Thoracic aorta (tissue), 2 donors: ENCODE measurements around the gene EHD4. TPM values are rescaled to one million over a fixed set of nuclear protein-coding genes. Genes with fewer than 3 reads are reported as not detected.

Experiments
- ATAC-seq: fragments of 150-250 bp; one replicate; pipeline ENCODE4 v1.8.0; 2017; ENCODE audit warnings: low read depth; ENCODE audit not compliant: insufficient number of reproducible peaks, low FRiP score
- DNase-seq: peaks from one replicate; pipeline ENCODE4 v3.0.0-alpha.2; 2020; ENCODE audit warnings: low spot score
- H3K27ac ChIP-seq, 2 donors: fragments of 200-600 bp; sonication (generic); 1 replicate in 1 of 2; 2 replicates in 1 of 2; pipeline ENCODE4 v1.5.1; 2016; ENCODE audit warnings: mild to moderate bottlenecking in 2 of 2, moderate library complexity in 2 of 2
- H3K27me3 ChIP-seq: fragments of 200-600 bp; sonication (generic); replicated peaks from 2 replicates; pipeline ENCODE4 v1.6.0; 2016; ENCODE audit warnings: mild to moderate bottlenecking; ENCODE audit not compliant: insufficient read depth
- H3K36me3 ChIP-seq: fragments of 200-600 bp; sonication (generic); one replicate; pipeline ENCODE4 v1.5.1; 2016
- H3K4me1 ChIP-seq, 2 donors: fragments of 200-600 bp; sonication (generic); 1 replicate in 1 of 2; 2 replicates in 1 of 2; pipeline versions ENCODE4 v1.5.1 to v1.6.0; 2016; ENCODE audit warnings: low read depth in 2 of 2, mild to moderate bottlenecking in 1 of 2; ENCODE audit not compliant: control insufficient read depth in 1 of 2
- H3K4me3 ChIP-seq: fragments of 200-600 bp; sonication (generic); 2 replicates; pipeline ENCODE4 v1.5.1; 2016; ENCODE audit warnings: mild to moderate bottlenecking
- H3K9me3 ChIP-seq: fragments of 200-600 bp; sonication (generic); 2 replicates; pipeline ENCODE4 v1.5.1; 2016
- total RNA-seq, 2 donors: library from RNA; depleted of rRNA; stranded (reverse); fragments of >200 nt; gene quantifications; one replicate each; pipeline versions ENCODE4 v1.1.0 to v1.2.3, GENCODE V29; 2016
- TF ChIP-seq, protein P1 (sequence below): fragments of 200-600 bp; sonication (generic); IDR thresholded peaks from one replicate; pipeline ENCODE4 v1.5.1; 2019; ENCODE audit warnings: antibody characterized with exemption

The EHD4 gene
- total RNA-seq, 2 donors from 2014 or later: 43.6 to 48.1 TPM

- H3K4me1 ChIP-seq: peaks cover 32 to 71% of the 10 kb centered on the region in 2 donors
- no peaks in the 10 kb centered on the region for H3K27me3 ChIP-seq
- H3K4me3 ChIP-seq: peak overlapping the region; percentile 95
- no peak for ATAC-seq
- H3K27ac ChIP-seq: peak overlapping the region; percentile 96 to 97
- no peak for DNase-seq
- no peaks in the 10 kb centered on the region for H3K9me3 ChIP-seq
- no peaks in the 10 kb centered on the region for H3K36me3 ChIP-seq
- TF ChIP-seq, protein P1, sequence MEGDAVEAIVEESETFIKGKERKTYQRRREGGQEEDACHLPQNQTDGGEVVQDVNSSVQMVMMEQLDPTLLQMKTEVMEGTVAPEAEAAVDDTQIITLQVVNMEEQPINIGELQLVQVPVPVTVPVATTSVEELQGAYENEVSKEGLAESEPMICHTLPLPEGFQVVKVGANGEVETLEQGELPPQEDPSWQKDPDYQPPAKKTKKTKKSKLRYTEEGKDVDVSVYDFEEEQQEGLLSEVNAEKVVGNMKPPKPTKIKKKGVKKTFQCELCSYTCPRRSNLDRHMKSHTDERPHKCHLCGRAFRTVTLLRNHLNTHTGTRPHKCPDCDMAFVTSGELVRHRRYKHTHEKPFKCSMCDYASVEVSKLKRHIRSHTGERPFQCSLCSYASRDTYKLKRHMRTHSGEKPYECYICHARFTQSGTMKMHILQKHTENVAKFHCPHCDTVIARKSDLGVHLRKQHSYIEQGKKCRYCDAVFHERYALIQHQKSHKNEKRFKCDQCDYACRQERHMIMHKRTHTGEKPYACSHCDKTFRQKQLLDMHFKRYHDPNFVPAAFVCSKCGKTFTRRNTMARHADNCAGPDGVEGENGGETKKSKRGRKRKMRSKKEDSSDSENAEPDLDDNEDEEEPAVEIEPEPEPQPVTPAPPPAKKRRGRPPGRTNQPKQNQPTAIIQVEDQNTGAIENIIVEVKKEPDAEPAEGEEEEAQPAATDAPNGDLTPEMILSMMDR: no peak
Measured at GRCh38 chr15:41968701-41969100, 3.7 kb downstream of the EHD4 start.

DNA sequence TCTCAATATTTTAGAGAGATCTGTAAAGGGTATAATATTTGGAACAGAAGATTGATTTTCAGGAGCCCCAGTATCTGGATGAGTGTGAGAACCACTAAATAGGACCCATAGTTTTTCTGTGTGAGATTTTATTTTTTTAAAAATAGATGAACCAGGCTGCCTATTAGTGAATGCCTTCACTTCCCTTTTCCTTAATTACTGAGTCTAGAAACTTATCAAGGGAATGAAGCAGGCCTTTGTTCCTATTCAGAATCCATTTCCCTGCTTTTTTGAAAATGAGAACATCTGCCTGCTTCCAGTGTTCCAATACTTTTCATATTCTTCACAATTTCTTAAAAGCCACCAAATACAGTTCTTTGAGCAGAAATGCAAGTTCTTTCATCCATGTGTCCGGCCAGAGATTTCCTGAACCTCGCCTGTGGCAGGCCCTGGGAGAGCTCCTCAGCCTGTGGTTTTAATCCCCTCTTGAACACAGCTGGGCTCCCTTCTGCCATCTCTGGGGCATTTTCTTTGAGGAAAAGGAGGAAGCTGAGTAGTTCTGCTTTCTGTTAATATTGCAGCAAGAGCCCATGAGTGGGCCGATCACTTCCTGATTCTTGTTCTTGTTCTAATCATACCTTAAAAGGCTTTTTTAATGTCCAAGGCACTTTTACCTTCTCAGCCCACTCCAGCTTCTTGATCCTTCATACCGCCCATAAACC lies 4.7 kb downstream of the EHD4 start:
- TF ChIP-seq, protein P1: no peak
- peak overlapping the region; percentile 96 to 97 for H3K27ac ChIP-seq
- H3K4me1 ChIP-seq: peaks cover 32 to 70% of the 10 kb centered on the region in 2 donors
- ATAC-seq (no peak), DNase-seq (no peak)
- peak overlapping the region; percentile 95 for H3K4me3 ChIP-seq
- no peaks in the 10 kb centered on the region for H3K36me3 ChIP-seq
- H3K27me3 ChIP-seq: no peaks in the 10 kb centered on the region
- no peaks in the 10 kb centered on the region for H3K9me3 ChIP-seq

GRCh38 chr15:41966920-41967465 lies 5.4 kb downstream of the EHD4 start:
- peaks cover 32 to 72% of the 10 kb centered on the region in 2 donors for H3K4me1 ChIP-seq
- no peaks in the 10 kb centered on the region for H3K9me3 ChIP-seq

DNA sequence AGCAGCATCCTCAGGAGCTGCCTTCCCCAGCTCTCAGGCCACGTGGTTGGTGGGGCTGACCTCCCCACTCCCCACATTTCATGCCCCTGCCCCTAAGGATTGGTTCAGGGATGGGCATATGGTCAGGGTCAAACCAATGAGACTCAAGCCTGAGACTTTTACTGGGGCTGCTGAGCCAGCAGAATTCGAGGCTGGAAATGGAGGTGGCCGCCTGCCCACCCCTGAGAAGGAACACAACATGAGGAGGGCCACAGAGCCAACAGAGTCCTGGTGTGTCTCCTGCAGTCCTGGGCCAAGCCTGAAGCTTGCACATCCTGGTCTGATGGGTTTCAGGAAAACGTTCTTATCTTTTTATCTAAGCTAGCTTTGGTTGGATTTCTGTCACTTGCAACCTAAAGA lies 5.9 kb downstream of the EHD4 start:
- Histone ChIP-seq H3K36me3 (no peaks in the 10 kb centered on the region), H3K27me3 (no peaks in the 10 kb centered on the region), H3K4me1 (peaks cover 37 to 77% of the 10 kb centered on the region in 2 donors), H3K4me3 (no peak overlapping the region), H3K9me3 (no peaks in the 10 kb centered on the region), H3K27ac (peak overlapping the region; percentile 96 to 97)
- TF ChIP-seq, protein P1: no peak
- no peak for DNase-seq
- no peak for ATAC-seq

More at GRCh38 chr15:41966920-41967465, 5.4 kb downstream of the EHD4 start:
- no peaks in the 10 kb centered on the region for H3K27me3 ChIP-seq
- DNase-seq: no peak
- H3K36me3 ChIP-seq: no peaks in the 10 kb centered on the region
- TF ChIP-seq, protein P1: no peak
- peak overlapping the region; percentile 96 to 97 for H3K27ac ChIP-seq
- ATAC-seq: no peak
- no peak overlapping the region for H3K4me3 ChIP-seq

DNA sequence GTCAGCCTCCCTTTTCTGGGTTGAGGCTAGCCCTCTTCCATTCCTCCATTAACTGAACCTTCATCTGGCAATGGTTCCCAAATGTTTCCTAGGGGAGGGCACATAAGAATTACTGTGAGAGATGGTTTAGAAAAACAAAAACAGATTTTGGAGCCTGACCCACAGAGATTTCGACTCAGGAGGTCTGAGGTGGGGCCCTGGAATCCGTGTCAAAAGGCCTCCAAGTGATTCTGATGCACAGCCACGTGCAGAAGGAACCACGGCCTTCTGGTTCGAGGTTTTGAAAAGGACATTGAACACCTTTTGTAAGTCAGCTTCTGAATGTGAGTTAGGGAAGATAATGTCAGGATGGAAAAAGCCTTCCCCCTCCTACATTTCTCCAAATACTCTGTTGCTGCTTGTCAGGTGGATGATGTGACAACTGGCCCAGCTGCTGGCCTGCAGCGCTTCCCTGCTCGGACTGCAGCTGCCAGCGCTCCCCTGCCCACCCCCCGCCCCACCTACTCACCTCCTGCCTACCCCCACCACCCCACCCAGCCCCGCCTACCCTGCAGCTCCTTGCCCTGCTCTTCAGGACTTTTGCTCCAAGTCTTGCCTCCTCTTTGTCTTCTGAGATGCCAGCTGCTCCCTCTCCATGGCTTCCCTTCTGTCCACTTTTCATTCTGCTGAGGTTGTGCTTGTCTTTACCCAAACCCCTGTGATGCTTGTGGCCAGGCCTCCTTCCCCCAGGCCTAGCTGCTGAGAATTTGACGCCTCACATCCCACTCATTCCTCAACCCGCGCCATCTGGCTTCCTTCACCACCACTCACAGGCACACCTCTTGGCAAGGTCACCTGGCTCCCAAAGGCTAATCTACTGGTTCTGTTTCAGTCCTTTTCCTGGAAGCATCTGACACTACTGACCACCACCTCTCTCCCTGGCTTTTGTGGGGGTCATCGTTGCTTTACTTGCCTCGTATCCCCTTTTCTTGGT lies 6.6 kb downstream of the EHD4 start:
- TF ChIP-seq, protein P1: no peak
- Histone ChIP-seq H3K27me3 (no peaks in the 10 kb centered on the region), H3K9me3 (no peaks in the 10 kb centered on the region), H3K4me3 (no peak overlapping the region), H3K27ac (peak overlapping the region; percentile 96 to 97), H3K4me1 (peaks cover 39 to 79% of the 10 kb centered on the region in 2 donors), H3K36me3 (no peaks in the 10 kb centered on the region)
- ATAC-seq (no peak), DNase-seq (no peak)
